B cell (primary cell): ENCODE data around the gene ZDHHC24. TPM values are rescaled to one million over a fixed set of nuclear protein-coding genes. Genes with fewer than 3 reads are reported as not detected.

ENCODE experiments used
- ATAC-seq: fragments of 200-7000 bp; cut with Tn5 transposase; one replicate; pipeline ENCODE4 v1.10.0; 2021; ENCODE audit warnings: low read depth, mild to moderate bottlenecking, moderate number of reproducible peaks, moderate library complexity
- CTCF ChIA-PET: fragments of 350-600 bp; sonication (Branson Sonifier 250); formaldehyde crosslinking; loops from one replicate; lab custom pipeline; 2021; ENCODE audit warnings: antibody characterized with exemption, inconsistent platforms; lab: Charles Lee
- POLR2A ChIA-PET: fragments of 350-600 bp; sonication (Branson Sonifier 250); formaldehyde crosslinking; loops from one replicate; lab custom pipeline; 2021; ENCODE audit warnings: antibody characterized with exemption; lab: Charles Lee
- DNase-seq: peaks from one replicate; pipeline ENCODE4 v3.0.0; 2013
- H2AFZ ChIP-seq: 2 replicates; pipeline ENCODE4 v1.6.1; 2012; ENCODE audit warnings: mild to moderate bottlenecking, low read depth, low read length; ENCODE audit not compliant: insufficient read depth, poor library complexity, severe bottlenecking
- H3K27ac ChIP-seq, 2 donors: 1 replicate in 1 of 2; 2 replicates in 1 of 2; pipeline ENCODE4 v1.5.1; 2012 to 2013; ENCODE audit warnings: low read length in 2 of 2, mild to moderate bottlenecking in 2 of 2, moderate library complexity in 1 of 2
- H3K27me3 ChIP-seq, 4 experiments: fragments of 200-600 bp in 1 of 4; sonication (generic) in 1 of 4; replicated peaks in 1 of 4; 1 replicate in 2 of 4; 2 replicates in 2 of 4; pipeline versions ENCODE4 v1.6.1 to v1.7.0; 2013 to 2016; ENCODE audit warnings: low read length in 3 of 4, mild to moderate bottlenecking in 2 of 4, mixed read lengths in 1 of 4, moderate library complexity in 1 of 4; ENCODE audit not compliant: insufficient read depth in 4 of 4, control insufficient read depth in 3 of 4; ENCODE audit errors: control extremely low read depth in 1 of 4
- H3K36me3 ChIP-seq, 2 experiments: replicated peaks in 1 of 2; 1 replicate in 1 of 2; 2 replicates in 1 of 2; pipeline versions ENCODE4 v1.6.1 to v1.7.1; 2013; ENCODE audit warnings: low read length in 1 of 2; ENCODE audit not compliant: insufficient read depth in 2 of 2, control insufficient read depth in 1 of 2; ENCODE audit errors: control extremely low read depth in 1 of 2, extremely low read depth in 1 of 2
- H3K4me1 ChIP-seq, 2 donors: fragments of 200-600 bp in 1 of 2; sonication (generic) in 1 of 2; 1 replicate in 1 of 2; 2 replicates in 1 of 2; pipeline versions ENCODE4 v1.5.1 to v1.6.1; 2013 to 2017; ENCODE audit warnings: low read length in 2 of 2; ENCODE audit not compliant: control insufficient read depth in 2 of 2, insufficient read depth in 2 of 2
- H3K4me2 ChIP-seq: replicated peaks from 2 replicates; pipeline ENCODE3; 2012; ENCODE audit warnings: mild to moderate bottlenecking, low read depth, low read length; ENCODE audit not compliant: poor library complexity, severe bottlenecking
- H3K4me3 ChIP-seq, 5 experiments: fragments of 200-600 bp in 1 of 5; sonication (generic) in 1 of 5; 1 replicate in 3 of 5; 2 replicates in 2 of 5; pipeline versions ENCODE4 v1.5.1 to v1.7.0; 2011 to 2016; ENCODE audit warnings: low read length in 4 of 5, mild to moderate bottlenecking in 4 of 5, low read depth in 2 of 5, control low read depth in 1 of 5, moderate library complexity in 1 of 5; ENCODE audit not compliant: insufficient read depth in 1 of 5; ENCODE audit errors: control extremely low read depth in 1 of 5, extremely low read depth in 1 of 5
- H3K79me2 ChIP-seq: fragments of 200-600 bp; sonication (generic); one replicate; pipeline ENCODE4 v1.6.0; 2016; ENCODE audit warnings: low read length; ENCODE audit not compliant: control insufficient read depth, insufficient read depth
- H3K9ac ChIP-seq: fragments of 200-600 bp; sonication (generic); 2 replicates; pipeline ENCODE4 v1.6.1; 2017; ENCODE audit warnings: mild to moderate bottlenecking, low read length, moderate library complexity
- H3K9me3 ChIP-seq, 3 donors: one replicate each; pipeline versions ENCODE4 v1.6.1 to v1.7.1; 2013; ENCODE audit warnings: low read length in 2 of 3; ENCODE audit not compliant: control insufficient read depth in 2 of 3, insufficient read depth in 1 of 3; ENCODE audit errors: control extremely low read depth in 1 of 3
- H4K20me1 ChIP-seq: 2 replicates; pipeline ENCODE4 v1.6.0; 2012; ENCODE audit warnings: mild to moderate bottlenecking, low read length; ENCODE audit not compliant: insufficient read depth, control insufficient read depth, poor library complexity, severe bottlenecking
- H3K27ac Mint-ChIP-seq: one replicate; pipeline ENCODE4 v1.8.0; 2021; ENCODE audit warnings: mixed read lengths
- H3K27me3 Mint-ChIP-seq: one replicate; pipeline ENCODE4 v1.8.0; 2021; ENCODE audit warnings: mixed read lengths
- H3K4me1 Mint-ChIP-seq: one replicate; pipeline ENCODE4 v1.8.0; 2021; ENCODE audit warnings: mixed read lengths
- H3K4me3 Mint-ChIP-seq: one replicate; pipeline ENCODE4 v1.8.0; 2021; ENCODE audit warnings: mixed read lengths
- H3K9me3 Mint-ChIP-seq: one replicate; pipeline ENCODE4 v1.8.0; 2022; ENCODE audit warnings: mixed read lengths; ENCODE audit not compliant: insufficient read depth
- EZH2 ChIP-seq: IDR thresholded peaks from 2 replicates; pipeline ENCODE4 v1.6.1; 2012; ENCODE audit warnings: borderline replicate concordance, low read depth, mild to moderate bottlenecking, moderate library complexity, low read length; ENCODE audit not compliant: insufficient read depth, poor library complexity, severe bottlenecking
- WGBS: methylation state at CpG from one replicate; pipeline ENCODE4 v1.1.5; 2013; ENCODE audit warnings: missing lambda C conversion rate; ENCODE audit not compliant: insufficient coverage; 5-methylcytosine and 5-hydroxymethylcytosine counted together
- intact Hi-C: fragments of 100-400 bp; cut with micrococcal nuclease; formaldehyde crosslinking; loops from one replicate; pipeline ENCODE4 v1.10.0; 2022
- polyA plus RNA-seq: library from polyadenylated mRNA; depleted of rRNA; stranded (reverse); fragments of >200 nt; gene quantifications from 2 replicates; pipeline ENCODE4 v1.2.3, GENCODE V29; 2012
- total RNA-seq, 2 donors: library from RNA; stranded (reverse); fragments of 120-200 nt in 1 of 2; gene quantifications; 1 replicate in 1 of 2; 2 replicates in 1 of 2; pipeline versions ENCODE4 v1.2.3 to v1.2.4, GENCODE V29; 2013 to 2022
- TF ChIP-seq, protein P1 (sequence below): fragments of 200-600 bp; IDR thresholded peaks from one replicate; pipeline ENCODE4 v1.8.0; 2022; ENCODE audit warnings: antibody characterized with exemption, mild to moderate bottlenecking

The ZDHHC24 gene
- total and polyA plus RNA-seq, 2 donors (not counting 1 experiment from before 2014, with no cell fraction given) = 29.7 to 32.6 TPM

DNA sequence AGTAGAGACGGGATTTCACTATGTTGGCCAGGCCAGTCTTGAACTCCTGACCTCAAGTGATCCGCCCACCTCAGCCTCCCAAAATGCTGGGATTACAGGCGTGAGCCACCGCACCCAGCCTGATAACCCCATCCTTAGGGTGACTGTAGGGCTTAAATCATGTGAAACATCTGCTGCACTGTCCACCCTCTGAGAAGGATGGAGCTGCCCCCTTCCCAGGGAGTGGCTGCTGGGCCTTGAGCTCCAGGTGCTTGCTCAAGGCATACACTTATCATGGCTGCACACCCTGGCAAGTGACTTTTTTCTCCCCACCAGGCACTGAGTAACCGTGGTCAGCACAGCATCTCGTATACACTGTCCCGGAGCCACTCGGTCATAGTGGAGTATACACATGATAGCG is 73.8 kb downstream of the ZDHHC24 start:
- Histone ChIP-seq H4K20me1 (no peaks in the 10 kb centered on the region), H3K27ac (no peak overlapping the region), H3K9ac (no peak overlapping the region), H2AFZ (no peak overlapping the region), H3K4me3 (no peak overlapping the region), H3K9me3 (no peaks in the 10 kb centered on the region), H3K27me3 (no peaks in the 10 kb centered on the region), H3K79me2 (peaks cover 4% of the 10 kb centered on the region), H3K4me2 (no peak overlapping the region), H3K4me1 (peaks cover 10 to 11% of the 10 kb centered on the region in 2 donors), H3K36me3 (no peaks in the 10 kb centered on the region)
- WGBS = 100% methylated on average over 7 of the region's 9 CpGs
- CTCF ChIA-PET = interaction anchor here (0.7 kb wide), 2 partner anchors 37 to 69 kb away, joined by 3 to 4 read pairs; no protein-coding TSS in a partner anchor
- H3K4me3 Mint-ChIP-seq = no peak overlapping the region
- no peaks in the 10 kb centered on the region for H3K9me3 Mint-ChIP-seq
- no peaks in the 10 kb centered on the region for H3K27me3 Mint-ChIP-seq
- DNase-seq (no peak), ATAC-seq (no peak)
- H3K27ac Mint-ChIP-seq = no peak overlapping the region
- no peak for TF ChIP-seq EZH2
- TF ChIP-seq, protein P1, sequence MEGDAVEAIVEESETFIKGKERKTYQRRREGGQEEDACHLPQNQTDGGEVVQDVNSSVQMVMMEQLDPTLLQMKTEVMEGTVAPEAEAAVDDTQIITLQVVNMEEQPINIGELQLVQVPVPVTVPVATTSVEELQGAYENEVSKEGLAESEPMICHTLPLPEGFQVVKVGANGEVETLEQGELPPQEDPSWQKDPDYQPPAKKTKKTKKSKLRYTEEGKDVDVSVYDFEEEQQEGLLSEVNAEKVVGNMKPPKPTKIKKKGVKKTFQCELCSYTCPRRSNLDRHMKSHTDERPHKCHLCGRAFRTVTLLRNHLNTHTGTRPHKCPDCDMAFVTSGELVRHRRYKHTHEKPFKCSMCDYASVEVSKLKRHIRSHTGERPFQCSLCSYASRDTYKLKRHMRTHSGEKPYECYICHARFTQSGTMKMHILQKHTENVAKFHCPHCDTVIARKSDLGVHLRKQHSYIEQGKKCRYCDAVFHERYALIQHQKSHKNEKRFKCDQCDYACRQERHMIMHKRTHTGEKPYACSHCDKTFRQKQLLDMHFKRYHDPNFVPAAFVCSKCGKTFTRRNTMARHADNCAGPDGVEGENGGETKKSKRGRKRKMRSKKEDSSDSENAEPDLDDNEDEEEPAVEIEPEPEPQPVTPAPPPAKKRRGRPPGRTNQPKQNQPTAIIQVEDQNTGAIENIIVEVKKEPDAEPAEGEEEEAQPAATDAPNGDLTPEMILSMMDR = no peak
- intact Hi-C loops = no loop called here
- H3K4me1 Mint-ChIP-seq = peaks cover 9% of the 10 kb centered on the region
- POLR2A ChIA-PET = interaction anchor here (0.6 kb wide), 1 partner anchor 53 kb away, joined by 13 read pairs; no protein-coding TSS in a partner anchor

DNA sequence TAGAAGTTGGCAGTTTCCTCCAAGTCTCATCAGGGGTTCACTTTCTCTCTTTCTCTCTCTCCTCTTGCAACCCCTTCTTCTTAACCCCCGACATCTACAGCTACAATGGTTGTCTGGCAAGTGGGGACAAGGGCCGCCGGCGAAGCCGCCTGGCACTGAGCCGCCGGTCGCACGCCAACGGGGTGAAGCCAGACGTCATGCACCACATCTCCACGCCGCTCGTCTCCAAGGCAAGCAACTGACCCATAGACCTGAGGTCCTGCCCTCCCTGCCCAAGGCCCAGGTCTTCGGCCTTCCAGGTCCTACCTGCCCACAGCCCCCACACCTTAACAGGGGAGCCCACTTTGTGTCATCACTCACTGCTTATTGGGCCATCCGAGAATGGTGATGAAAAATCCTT is 74.7 kb downstream of the ZDHHC24 start:
- H3K9ac ChIP-seq = no peak overlapping the region
- DNase-seq = no peak
- no peak overlapping the region for H3K4me2 ChIP-seq
- intact Hi-C loops = no loop called here
- no peak overlapping the region for H2AFZ ChIP-seq
- Mint-ChIP-seq H3K9me3 (no peaks in the 10 kb centered on the region), H3K4me1 (peaks cover 14% of the 10 kb centered on the region), H3K4me3 (no peak overlapping the region), H3K27me3 (no peaks in the 10 kb centered on the region), H3K27ac (no peak overlapping the region)
- 95% methylated on average over 12 of the region's 16 CpGs for WGBS
- peaks cover 4% of the 10 kb centered on the region for H3K79me2 ChIP-seq
- H3K27me3 ChIP-seq = no peaks in the 10 kb centered on the region
- no peak for ATAC-seq
- CTCF ChIA-PET = interaction anchor here (0.7 to 5.8 kb wide), 3 partner anchors 8 to 70 kb away, joined by 3 to 41 read pairs (median 4); partner anchors contain the start of gene DPP3
- H3K9me3 ChIP-seq = no peaks in the 10 kb centered on the region
- no peaks in the 10 kb centered on the region for H3K36me3 ChIP-seq
- H3K4me1 ChIP-seq = peaks cover 12 to 13% of the 10 kb centered on the region in 2 donors
- H3K4me3 ChIP-seq = no peak overlapping the region
- H4K20me1 ChIP-seq = no peaks in the 10 kb centered on the region
- TF ChIP-seq EZH2 = no peak
- TF ChIP-seq, protein P1 = no peak
- POLR2A ChIA-PET = interaction anchor here (0.6 kb wide), 1 partner anchor 274 kb away, joined by 4 read pairs; no protein-coding TSS in a partner anchor
- H3K27ac ChIP-seq = no peak overlapping the region
